KBM-7 (cell line): ENCODE results near the gene SUN5.

ENCODE experiments used
- DNase-seq: peaks from one replicate; pipeline ENCODE4 v3.0.0-alpha.2; 2015
- in situ Hi-C: fragments of 300-500 bp; cut with MboI; formaldehyde crosslinking; loops from 2 replicates; pipeline ENCODE4 v1.14.3; 2020; ENCODE audit warnings: low sequenced_read_pairs, low pct_unique_long_range_greater_than_20kb, mixed read lengths

The SUN5 gene

DNA sequence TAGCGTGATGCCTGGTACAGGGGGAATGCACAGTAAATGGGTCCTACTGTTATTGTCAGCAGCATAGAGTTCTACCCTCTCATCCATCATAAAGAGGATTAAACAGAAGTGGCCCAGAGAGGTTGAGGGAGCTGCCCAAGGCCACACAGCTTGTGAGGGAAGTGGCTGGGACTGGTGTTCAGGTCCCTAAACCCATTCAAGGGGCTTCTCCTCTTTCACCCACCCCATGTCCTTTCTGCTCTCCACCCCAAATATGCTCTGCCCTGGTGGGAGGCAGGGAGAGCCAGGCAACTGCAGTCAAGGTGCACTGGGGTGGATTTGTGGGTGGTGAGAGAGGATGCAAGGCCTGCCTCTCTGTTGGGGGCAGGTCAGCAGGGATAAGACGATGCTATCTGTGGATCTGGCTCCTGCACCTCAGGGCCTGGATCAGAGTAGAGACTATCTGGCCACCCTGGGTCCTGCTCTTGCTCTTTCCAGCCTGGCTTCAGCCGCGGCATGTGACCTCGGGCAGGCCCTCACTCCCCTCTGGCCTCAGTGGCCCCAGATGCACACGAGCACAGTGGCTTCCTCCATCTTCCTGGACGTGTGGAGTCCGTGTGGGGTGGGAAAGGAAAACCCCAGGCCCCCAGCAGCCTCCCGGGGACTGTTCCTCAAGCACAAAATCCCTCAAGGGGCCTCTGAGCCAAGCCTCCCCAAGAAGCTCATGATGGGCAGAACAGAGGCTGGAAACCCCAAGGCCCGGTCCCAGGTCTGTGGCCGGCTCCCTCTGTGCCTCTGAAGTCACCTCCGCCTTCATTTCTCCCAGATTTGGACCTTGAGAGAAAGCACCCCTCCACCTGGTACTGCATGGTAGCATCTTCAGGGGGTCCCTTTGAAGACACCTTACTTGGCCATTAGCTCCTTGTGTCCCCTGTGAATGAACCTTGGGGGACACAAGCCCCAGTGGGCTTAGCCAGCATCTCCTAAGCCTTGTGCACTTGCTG, 23.8 kb upstream of the SUN5 start:
- DNase-seq: no peak
- in situ Hi-C loops: no loop called here

DNA sequence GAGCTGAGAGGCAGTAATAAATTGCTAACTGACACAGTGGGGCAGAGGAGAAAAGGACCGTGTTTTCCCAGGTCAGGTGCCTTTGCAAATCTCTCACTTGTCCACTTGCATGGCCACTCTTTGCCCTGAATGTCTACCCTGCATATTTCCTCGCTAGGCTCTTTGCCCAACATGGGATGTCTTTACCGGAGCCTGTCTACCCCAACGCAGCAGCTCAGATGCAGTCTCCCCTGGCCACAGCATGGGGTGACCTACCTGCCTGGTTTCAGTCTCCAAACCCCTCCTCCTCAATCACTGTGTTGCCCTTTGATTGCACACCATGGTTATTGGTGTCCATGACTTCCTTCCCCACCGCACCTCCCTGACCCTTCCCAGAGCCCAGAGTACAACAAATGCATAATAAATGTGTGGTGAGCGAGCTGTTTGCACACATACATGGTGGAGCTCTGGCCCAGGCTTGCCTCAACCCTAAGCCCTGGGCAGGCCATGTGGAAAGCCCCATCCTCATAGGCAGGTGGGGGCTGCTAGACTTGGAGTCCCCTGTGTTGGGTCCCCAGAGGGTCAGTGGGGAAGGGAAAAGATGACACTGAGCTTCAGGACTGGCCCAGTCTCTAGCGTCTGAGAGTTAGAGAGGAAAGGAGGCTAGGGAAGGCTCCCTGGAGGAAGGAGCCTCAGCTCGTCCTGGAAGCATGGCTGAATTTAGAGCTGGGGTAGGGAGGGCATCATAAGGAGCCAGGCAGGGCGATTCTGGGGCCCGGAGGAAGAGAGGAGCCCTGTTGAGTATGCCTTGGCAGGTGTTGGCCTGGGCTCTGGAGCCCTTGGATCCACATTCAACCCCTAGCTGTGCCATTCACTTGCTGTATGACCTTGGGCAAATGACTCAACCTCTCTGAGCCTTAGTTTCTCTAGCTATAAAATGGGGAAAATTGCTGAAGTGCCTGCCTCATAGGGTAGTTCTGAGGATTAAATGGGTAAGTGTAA, 22.8 kb upstream of the SUN5 start:
- no peak for DNase-seq
- in situ Hi-C loops: no loop called here

DNA sequence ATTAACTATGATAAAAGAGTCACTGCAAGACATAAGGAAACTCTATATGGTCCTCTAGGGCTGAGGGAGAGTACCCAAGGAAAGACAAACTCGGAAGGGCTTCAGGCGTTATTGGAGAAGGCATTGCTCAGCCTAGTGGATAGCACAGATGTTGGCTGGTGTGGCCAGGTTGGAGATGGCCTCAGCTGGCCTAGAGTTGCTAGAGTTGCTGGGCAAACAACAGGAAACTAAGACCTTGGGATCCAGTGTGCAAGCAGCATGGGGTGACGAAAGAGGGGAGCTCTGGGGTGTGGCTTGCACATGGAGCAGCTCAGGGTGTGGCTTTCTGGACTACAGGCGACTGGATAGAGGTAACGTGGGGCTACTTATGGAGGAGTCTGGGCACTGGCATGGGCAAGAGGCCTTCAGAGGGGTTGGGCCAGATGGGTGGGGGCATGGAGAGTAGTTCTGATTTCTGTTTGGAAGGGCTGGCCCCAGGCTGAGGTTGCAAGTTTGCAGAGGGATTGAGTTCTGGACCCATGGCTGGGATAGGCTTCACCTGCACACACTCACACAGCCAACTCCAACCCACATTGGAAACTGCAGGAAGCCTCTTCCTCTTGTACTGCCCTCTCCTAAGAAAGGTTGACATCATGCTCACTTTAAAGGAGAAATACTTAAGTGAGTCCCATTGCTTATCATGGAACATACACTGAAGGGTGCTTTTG, 22.0 kb upstream of the SUN5 start:
- no peak for DNase-seq
- in situ Hi-C loops: no loop called here

DNA sequence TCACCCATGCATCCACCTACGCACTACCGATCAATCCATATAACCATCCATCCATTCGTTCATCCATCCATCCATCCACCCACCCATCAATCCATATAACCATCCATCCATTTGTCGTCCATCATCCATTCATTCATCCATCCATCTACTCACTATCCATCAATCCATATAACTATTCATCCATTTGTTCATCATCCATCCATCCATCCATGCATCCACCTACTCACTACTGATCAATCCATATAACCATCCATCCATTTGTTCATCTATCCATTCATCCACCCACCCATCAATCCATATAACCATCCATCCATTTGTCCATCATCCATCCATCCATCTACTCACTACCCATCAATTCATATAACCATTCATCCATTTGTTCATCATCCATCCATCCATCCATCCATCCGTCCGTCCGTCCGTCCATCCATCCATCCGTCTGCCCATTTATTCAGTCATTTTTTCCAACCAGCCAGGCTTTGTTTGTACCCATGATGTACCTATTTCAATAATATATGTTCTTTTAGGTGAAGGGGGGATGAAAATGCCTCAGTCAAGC, 21.2 kb upstream of the SUN5 start:
- in situ Hi-C loops: no loop called here
- no peak for DNase-seq

DNA sequence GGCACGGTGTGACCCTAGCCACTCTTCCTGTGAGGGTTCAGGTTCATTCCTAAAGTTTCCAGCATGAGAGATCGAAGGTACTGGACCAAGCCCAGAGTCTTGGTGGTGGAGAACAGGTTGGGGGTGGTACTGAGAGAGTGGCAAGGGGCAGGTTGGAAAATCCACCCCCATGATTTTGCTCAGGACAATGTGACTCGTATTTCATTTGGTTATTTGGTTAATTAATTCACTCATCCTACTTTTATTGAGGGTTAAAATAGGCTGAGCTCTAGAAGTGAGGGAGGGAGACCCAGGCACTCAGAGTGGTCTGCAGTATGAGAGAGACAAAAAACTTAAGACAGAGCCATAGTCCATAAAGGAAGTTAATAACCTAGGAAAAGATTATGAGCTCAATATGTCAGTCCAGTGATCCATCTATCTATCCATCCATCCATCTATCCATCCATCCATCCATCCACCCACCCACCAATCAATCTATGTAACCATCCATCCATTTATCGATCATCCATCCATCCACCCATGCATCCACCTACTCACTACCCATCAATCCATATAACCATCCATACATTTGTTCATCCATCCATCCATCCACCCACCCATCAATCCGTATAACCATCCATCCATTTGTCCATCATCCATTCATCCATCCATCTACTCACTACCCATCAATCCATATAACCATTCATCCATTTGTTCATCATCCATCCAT, 20.5 kb upstream of the SUN5 start:
- in situ Hi-C loops: no loop called here
- DNase-seq: no peak

DNA sequence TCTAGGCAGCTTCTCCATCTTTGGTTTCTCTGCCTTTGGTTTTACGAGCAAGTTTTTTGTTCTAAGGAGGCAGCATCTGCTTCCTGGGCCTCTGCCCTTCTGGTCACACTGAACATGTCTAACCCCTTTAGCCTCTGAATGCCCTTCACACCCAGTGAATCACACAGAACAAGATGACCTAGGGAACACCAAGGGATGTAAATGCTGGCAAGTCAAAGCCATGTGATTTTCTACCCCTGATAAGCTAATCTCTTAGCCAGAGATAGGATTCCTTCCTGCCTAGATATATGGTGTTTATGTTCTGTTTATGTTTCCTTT, 20.0 kb upstream of the SUN5 start:
- DNase-seq: no peak
- in situ Hi-C loops: no loop called here

DNA sequence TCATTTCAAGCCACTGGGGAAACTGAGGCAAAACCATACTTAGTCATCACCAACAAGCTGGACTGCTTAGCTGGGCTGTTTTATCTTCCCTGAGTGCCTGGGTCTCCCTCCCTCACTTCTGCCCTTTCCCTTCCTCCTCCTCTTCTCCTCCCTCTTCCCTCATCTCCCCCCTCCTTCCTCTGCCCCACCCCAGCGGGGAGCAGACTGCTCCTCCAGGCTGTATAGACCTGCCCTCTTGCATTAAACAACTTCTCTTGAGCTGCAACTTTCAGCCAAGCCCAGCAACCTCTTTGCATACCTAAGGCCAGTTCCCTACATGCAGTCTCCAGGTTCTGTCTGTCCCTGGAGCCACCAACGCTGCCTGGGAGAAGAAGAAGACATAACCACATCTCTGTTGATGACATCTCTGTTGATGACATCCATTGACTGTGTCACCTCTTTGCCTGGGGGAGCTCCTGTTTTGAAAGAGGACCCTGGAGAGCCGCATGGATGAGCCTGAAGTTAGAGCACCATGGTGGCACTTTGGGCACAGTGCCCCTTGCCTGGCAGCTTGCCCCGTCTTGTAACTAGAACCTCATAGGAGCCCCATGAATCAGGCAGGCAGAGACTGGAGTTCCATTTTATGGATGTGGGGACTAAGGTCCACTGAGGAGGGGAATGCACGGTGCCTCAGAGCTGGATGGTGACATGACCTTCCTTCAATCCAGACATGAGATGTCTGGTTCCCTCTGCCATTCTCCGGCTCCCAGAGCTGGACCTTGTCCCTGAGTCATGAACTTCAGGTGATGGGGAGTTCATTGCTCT, 19.4 kb upstream of the SUN5 start:
- in situ Hi-C loops: no loop called here

DNA sequence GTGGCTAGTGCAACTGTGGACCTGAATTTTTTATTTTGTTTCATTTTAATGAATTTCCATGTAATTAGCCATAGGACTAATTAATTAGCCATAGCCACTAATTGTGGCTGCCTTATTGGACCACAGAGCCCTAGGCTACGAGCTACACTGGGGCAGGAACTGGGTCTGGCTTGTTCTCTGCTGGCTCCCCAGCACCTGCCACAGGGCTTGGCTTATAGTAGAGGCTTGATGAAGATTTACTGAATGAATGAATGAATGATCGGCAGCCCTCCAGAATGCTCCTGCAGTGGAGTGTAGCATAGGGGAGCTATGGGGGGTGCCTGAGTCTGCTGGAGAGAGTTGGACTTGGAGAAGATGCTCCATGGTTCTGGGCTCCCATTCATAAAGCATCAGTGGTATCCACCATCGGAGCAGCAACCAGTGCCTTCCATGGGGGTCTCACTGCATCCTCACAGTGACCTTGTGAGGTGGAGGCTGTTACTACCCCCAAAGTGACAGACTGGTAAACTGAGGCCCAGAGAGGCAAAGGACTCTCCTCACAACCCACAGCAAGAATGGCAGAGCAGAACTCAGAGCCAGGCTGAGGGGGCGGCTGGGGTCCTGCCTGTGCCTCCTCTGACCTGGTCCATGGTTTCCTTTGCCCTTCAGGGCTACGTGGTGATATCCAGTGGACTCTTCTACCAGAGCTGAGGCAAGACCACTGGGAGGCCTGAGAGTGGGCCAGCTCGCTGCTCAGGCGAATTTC, 18.6 kb upstream of the SUN5 start:
- in situ Hi-C loops: no loop called here
- no peak for DNase-seq

More for the DNA sequence above, 19.4 kb upstream of the SUN5 start:
- DNase-seq: no peak

DNA sequence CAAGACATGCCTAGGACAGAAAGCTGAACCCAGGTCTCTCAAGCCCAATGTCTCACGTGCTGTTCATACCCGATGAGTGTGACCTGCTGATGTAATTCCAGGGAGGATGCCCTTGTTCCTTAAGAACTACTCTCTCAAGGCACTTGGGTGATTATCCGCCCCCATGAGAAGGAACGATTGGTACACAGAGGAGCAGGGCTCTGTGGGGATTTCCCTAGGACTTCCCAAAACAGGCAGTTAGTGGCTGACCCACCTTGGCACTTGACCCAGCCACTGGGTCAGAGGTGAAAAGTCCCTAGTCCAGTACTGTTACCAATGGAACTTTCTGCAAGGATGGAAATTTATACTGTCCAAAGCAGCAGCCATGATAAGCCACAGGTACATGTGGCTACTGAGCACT, 18.1 kb upstream of the SUN5 start:
- no peak for DNase-seq
- in situ Hi-C loops: no loop called here

DNA sequence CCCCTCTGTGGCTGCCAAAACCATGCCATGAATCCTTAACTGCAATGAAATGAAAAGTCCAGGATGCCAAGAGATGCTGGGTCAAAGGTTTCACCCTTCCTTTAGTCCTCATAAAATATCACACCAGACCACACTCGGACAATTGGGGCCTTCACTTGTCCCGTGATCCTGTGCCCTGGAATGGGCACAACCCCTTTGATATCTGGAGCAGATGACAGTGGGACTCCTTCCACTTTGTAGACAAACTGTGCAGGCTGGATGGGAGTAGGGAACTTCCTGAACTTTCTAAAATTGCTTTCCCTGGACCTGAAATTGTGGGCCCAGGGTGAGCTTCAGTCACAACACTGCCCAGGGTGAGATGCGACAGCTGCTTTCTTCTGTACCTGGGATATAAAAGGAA, 17.6 kb upstream of the SUN5 start:
- DNase-seq: no peak
- in situ Hi-C loops: no loop called here

DNA sequence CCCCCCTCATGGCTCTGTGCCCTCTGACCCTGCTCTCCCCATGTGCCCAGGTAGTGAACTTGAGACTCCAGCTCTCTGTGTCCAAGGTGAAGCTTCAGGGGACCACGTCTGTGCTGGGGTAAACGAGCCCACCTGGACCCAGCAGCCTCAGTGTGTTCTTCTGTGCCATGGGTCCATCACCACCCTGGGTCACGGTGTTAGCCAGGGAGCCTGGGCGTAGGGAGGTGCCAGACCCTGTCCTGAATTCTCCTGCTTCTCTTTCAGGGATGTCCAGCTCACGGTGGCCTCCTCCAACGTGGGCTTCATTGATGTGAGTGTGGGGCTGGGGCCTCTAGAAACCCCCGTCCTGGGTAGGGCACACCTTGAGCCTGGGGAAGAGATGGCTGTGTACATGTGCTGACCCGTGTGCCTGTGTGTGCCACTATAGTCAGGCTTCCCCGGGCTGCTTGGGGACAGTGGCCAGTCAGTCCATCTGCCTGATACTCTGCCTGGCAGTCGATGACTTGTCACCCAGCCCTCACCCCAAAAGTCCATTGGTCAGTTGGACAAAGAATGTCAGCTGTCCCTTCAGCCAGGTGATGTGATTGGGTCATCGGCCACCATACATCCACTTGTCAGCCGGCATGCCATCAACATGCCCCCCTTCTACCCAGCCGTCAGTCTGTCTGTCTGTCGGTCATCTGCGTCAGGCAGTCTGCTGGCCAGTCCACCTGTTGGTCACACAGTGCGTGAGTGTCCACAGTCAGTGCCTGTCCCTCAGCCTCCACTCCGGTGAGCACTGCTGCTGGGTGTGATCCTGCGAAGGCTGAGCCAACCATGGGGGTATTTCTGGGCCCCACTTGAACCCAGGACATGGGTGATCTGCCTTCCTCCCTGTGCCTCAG, 16.3 kb upstream of the SUN5 start:
- no peak for DNase-seq
- in situ Hi-C loops: no loop called here

DNA sequence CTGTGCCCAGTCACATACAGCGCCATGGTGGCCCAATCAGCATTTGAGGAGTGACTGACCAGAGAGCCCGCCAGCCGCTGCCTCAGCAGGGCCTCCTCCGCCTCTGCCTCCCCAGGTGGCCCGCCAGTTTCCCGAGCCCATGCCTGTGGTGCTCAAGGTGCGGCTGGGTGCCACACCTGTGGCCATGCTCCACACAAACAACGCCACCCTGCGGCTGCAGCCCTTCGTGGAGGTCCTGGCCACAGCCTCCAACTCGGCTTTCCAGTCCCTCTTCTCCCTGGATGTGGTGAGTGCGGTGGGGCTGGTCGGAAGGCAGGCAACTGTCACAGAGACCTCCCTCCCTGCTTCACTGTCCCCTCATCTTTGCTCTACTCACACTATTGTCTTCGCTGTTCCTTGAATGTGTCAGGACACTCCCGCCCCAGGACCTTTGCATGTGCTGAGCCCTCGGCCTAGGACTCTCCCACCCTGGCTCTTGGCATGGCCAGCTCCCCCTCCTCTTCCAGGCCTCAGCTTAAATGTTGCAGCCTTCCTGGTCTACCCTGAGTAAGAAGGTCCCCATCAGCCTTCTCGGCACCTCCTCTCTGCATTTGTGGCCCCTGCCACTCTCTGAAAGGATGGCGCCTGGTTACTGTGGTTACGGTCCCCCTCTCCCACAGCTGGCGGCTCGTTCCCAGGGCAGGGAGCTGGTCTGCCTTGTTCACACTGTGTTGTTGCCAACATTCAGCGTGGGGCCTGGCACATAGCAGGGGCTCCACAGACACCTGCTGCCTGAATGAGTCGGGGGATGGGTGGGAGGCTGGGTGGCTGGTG, 15.4 kb upstream of the SUN5 start:
- DNase-seq: no peak
- in situ Hi-C loops: no loop called here

DNA sequence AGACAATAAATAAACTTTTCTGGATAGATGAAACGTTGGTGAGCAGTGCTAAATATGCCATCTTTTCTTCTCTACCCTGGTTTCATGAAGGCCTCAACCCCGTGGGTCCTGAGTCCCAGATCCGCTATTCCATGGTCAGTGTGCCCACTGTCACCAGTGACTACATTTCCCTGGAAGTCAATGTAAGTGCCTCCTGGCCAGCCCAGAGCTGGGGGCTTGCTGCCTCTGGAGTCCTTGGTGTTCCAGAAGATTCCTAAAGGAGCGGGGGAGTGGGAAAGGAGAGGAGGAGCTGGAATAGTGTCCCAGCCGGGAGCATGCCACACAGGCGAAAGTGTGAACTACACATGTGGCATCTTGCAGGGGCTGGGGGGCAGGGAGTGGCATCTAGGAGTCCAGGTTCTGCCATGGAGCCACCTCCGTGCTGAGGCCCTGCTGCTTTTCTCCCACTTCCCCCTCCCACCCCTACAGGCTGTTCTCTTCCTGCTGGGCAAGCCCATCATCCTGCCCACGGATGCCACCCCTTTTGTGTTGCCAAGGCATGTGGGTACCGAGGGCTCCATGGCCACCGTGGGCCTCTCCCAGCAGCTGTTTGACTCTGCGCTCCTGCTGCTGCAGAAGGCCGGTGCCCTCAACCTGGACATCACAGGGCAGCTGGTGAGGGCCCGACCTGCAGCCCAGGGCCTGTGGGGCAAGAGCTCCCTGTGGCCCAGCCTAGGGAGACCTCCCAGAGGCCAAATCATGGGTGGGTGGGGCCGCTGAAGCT, 14.1 kb upstream of the SUN5 start:
- no peak for DNase-seq
- in situ Hi-C loops: no loop called here

DNA sequence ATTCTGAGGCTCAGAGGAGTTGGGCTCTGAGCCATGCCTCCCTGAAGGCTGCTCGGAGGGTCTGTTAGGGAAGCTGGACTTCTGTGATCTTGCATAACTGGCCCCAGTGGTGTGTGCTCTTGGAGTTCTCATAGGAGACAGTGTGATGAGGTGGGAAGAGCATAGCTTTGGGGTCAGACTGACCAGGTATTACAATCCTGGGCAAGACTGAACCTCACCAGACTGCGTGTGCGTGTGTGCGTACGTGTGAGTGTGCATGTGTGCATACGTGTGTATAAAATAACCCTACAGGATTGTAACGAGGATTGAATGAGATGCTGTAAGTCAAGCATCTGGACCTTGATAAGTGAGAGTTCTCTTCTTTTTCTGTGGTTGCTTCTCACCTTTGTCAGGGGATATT, 13.3 kb upstream of the SUN5 start:
- DNase-seq: no peak
- in situ Hi-C loops: no loop called here

DNA sequence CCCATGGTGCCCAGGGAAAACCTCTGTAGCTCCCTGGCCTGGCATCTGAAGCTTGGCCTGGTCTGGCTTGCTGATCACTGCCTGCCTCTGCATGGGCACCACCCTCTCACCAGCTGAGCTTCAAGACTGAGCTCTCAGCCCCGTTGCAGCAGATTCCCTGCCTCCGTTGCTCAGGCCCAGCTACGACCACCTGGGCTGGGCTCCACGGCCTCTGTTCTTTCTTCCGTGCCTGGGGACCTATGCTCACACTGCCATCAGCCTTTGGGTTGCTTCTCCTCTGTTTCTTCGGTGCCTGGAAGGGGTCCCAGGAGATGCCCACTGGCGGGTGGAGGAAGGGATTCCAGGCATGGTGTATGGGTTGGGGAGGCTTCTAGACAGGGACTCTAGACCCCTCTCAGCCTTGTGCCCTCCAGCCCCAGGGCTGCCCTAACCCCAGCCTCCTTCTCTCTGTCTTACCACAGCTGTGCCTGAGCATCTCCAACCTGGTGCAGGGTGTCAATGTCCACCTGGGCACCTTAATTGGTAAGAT, 12.4 kb upstream of the SUN5 start:
- no peak for DNase-seq
- in situ Hi-C loops: no loop called here
